NCI-H774 (cell line): ENCODE data around the gene RNF112.

Experiments used
- DNase-seq: peaks from one replicate; lab custom pipeline; 2025; lab: John Stamatoyannopoulos, UW

Gene RNF112

GRCh38 chr17:19388791-19389785, 21.9 kb upstream of the RNF112 start:
- DNase-seq: no peak

- DNase-seq: no peak
Measured at GRCh38 chr17:19390951-19391350, 20.1 kb upstream of the RNF112 start.

GRCh38 chr17:19391432-19391831, 19.6 kb upstream of the RNF112 start:
- no peak for DNase-seq

- no peak for DNase-seq
Measured at GRCh38 chr17:19392303-19392702, 18.7 kb upstream of the RNF112 start.

- DNase-seq: no peak
Measured at GRCh38 chr17:19397556-19398041, 13.4 kb upstream of the RNF112 start.

GRCh38 chr17:19398301-19399181, 12.5 kb upstream of the RNF112 start:
- DNase-seq: no peak

GRCh38 chr17:19399750-19400450, 11.1 kb upstream of the RNF112 start:
- DNase-seq: no peak

GRCh38 chr17:19401321-19402010, 9.6 kb upstream of the RNF112 start:
- DNase-seq: no peak

- DNase-seq: no peak
Measured at GRCh38 chr17:19402171-19402570, 8.9 kb upstream of the RNF112 start.

- no peak for DNase-seq
Measured at GRCh38 chr17:19403021-19403420, 8.0 kb upstream of the RNF112 start.

- no peak for DNase-seq
Measured at GRCh38 chr17:19404264-19404663, 6.8 kb upstream of the RNF112 start.

GRCh38 chr17:19405114-19405513, 5.9 kb upstream of the RNF112 start:
- no peak for DNase-seq

GRCh38 chr17:19407601-19408345, 3.3 kb upstream of the RNF112 start:
- no peak for DNase-seq

GRCh38 chr17:19408346-19408710, 2.7 kb upstream of the RNF112 start:
- no peak for DNase-seq

- no peak for DNase-seq
Measured at GRCh38 chr17:19409066-19409465, 2.0 kb upstream of the RNF112 start.

GRCh38 chr17:19409509-19409908, 1.5 kb upstream of the RNF112 start:
- DNase-seq: no peak

- no peak for DNase-seq
Measured at GRCh38 chr17:19410091-19410490, 941 bp upstream of the RNF112 start.

GRCh38 chr17:19411631-19412030, 599 bp downstream of the RNF112 start:
- DNase-seq: no peak

- DNase-seq: no peak
Measured at GRCh38 chr17:19412510-19412909, 1.5 kb downstream of the RNF112 start.

- DNase-seq: no peak
Measured at GRCh38 chr17:19412984-19413383, 2.0 kb downstream of the RNF112 start.

GRCh38 chr17:19413761-19414160, 2.7 kb downstream of the RNF112 start:
- no peak for DNase-seq
